GM12878 (cell line): ENCODE results near the gene MR1. TPM values are rescaled to one million over a fixed set of nuclear protein-coding genes. Genes with fewer than 3 reads are reported as not detected.

ENCODE experiments used
- ATF7 ChIP-seq: fragments of 450-650 bp; IDR thresholded peaks from 2 replicates; pipeline ENCODE4 v1.6.1; 2016; ENCODE audit warnings: low read depth, mild to moderate bottlenecking
- BHLHE40 ChIP-seq, 2 experiments: fragments of 450-650 bp in 1 of 2; IDR thresholded peaks; 2 replicates each; pipeline ENCODE4 v1.6.1; 2011 to 2017; ENCODE audit warnings: low read depth in 2 of 2, borderline replicate concordance in 1 of 2, improper control_type of control experiment in 1 of 2, low read length in 1 of 2, mild to moderate bottlenecking in 1 of 2
- BMI1 ChIP-seq: fragments of 450-650 bp; IDR thresholded peaks from 2 replicates; pipeline ENCODE4 v1.6.1; 2016; ENCODE audit warnings: mild to moderate bottlenecking, moderate library complexity, borderline replicate concordance
- CBX3 ChIP-seq: fragments of 200-600 bp; sonication (generic); IDR thresholded peaks from 2 replicates; pipeline ENCODE4 v1.6.1; 2016; ENCODE audit warnings: low read depth, borderline replicate concordance
- CBX5 ChIP-seq: sonication (generic); IDR thresholded peaks from 2 replicates; pipeline ENCODE4 v1.6.1; 2016; ENCODE audit warnings: low read depth, moderate library complexity, mild to moderate bottlenecking, inconsistent platforms
- E2F8 ChIP-seq: fragments of 450-650 bp; IDR thresholded peaks from 2 replicates; pipeline ENCODE4 v1.6.1; 2018; ENCODE audit warnings: mild to moderate bottlenecking, low read depth, moderate library complexity; ENCODE audit not compliant: partially characterized antibody
- EZH2 ChIP-seq: IDR thresholded peaks from 2 replicates; pipeline ENCODE4 v1.6.1; 2012; ENCODE audit warnings: low read depth, mild to moderate bottlenecking, control low read depth, inconsistent platforms, low read length, borderline replicate concordance; ENCODE audit not compliant: control insufficient read depth
- IKZF1 ChIP-seq: fragments of 450-650 bp; conservative IDR thresholded peaks from 2 replicates; pipeline ENCODE4 v1.6.1; 2017; ENCODE audit warnings: antibody characterized with exemption, mild to moderate bottlenecking
- IKZF2 ChIP-seq, 2 experiments: fragments of 450-650 bp; IDR thresholded peaks; 2 replicates each; pipeline ENCODE4 v1.6.1; 2017; ENCODE audit warnings: mild to moderate bottlenecking in 2 of 2, moderate library complexity in 2 of 2
- MTA2 ChIP-seq: fragments of 450-650 bp; IDR thresholded peaks from 2 replicates; pipeline ENCODE4 v1.6.1; 2016; ENCODE audit warnings: low read depth, mild to moderate bottlenecking, moderate library complexity
- PAX8 ChIP-seq: fragments of 450-650 bp; IDR thresholded peaks from 2 replicates; pipeline ENCODE4 v1.6.1; 2017; ENCODE audit warnings: mild to moderate bottlenecking, moderate library complexity
- SKIL ChIP-seq: fragments of 450-650 bp; IDR thresholded peaks from 2 replicates; pipeline ENCODE4 v1.6.1; 2017; ENCODE audit warnings: mild to moderate bottlenecking, low read depth, inconsistent platforms; ENCODE audit not compliant: poor library complexity, severe bottlenecking
- SUPT20H ChIP-seq: IDR thresholded peaks from 2 replicates; pipeline ENCODE4 v1.6.1; 2011; ENCODE audit warnings: low read depth, mild to moderate bottlenecking, low read length, moderate library complexity, borderline replicate concordance; ENCODE audit not compliant: control insufficient read depth
- TCF7 ChIP-seq: IDR thresholded peaks from 2 replicates; pipeline ENCODE4 v1.6.1; 2014; ENCODE audit warnings: antibody characterized with exemption, borderline replicate concordance
- ZBTB11 ChIP-seq: fragments of 450-650 bp; formaldehyde crosslinking; IDR thresholded peaks from 2 replicates; pipeline ENCODE4 v1.5.0; 2022; ENCODE audit warnings: mild to moderate bottlenecking, missing genetic modification characterization
- polyA plus RNA-seq, 11 experiments: library from polyadenylated mRNA; depleted of rRNA in 4 of 11; unstranded in 6 of 11; stranded (reverse) in 5 of 11; fragments of >200 nt; fragmentation: Nextera tagmentation in 4 of 11; fragmentation: Illumina TruSeq in 1 of 11; extraction: Ambion mirVana in 4 of 11; extraction: Trizol in 1 of 11; gene quantifications; 1 replicate in 1 of 11; 2 replicates in 10 of 11; pipeline versions ENCODE4 v1.2.1 to v1.2.3, GENCODE V29; 2011 to 2016; ENCODE audit warnings: inconsistent platforms in 2 of 11, missing spikeins in 2 of 11, low read depth in 1 of 11
- total RNA-seq, 4 experiments: library from RNA; depleted of rRNA in 3 of 4; stranded (reverse); fragments of >200 nt in 3 of 4; fragmentation: Illumina TruSeq in 1 of 4; extraction: Trizol in 1 of 4; gene quantifications; 2 replicates each; pipeline versions ENCODE4 v1.2.1 to v1.2.3, GENCODE V29; 2013 to 2021
- TF ChIP-seq, protein P1 (sequence below): fragments of 450-650 bp; IDR thresholded peaks from 2 replicates; pipeline ENCODE4 v1.6.1; 2018; ENCODE audit warnings: borderline replicate concordance, mild to moderate bottlenecking; ENCODE audit not compliant: partially characterized antibody

Gene MR1
- total and polyA plus RNA-seq, 10 of the 15 experiments (the other 5 are each of a cell fraction or from before 2014, with no cell fraction given) = 24.7 to 65.9 (median 30.9) TPM

GRCh38 chr1:181089676-181090544, 56.1 kb downstream of the MR1 start (continued):
- no peak for TF ChIP-seq ZBTB11 (CRISPR knock-in tag)
- TF ChIP-seq ATF7 = no peak
- peak; percentile 71 for TF ChIP-seq E2F8
- TF ChIP-seq BMI1 = no peak
- no peak for TF ChIP-seq CBX3
- no peak for TF ChIP-seq TCF7
- TF ChIP-seq PAX8 = no peak
- TF ChIP-seq SUPT20H = no peak
- TF ChIP-seq IKZF1 = peak; percentile 91
- TF ChIP-seq, protein P1, sequence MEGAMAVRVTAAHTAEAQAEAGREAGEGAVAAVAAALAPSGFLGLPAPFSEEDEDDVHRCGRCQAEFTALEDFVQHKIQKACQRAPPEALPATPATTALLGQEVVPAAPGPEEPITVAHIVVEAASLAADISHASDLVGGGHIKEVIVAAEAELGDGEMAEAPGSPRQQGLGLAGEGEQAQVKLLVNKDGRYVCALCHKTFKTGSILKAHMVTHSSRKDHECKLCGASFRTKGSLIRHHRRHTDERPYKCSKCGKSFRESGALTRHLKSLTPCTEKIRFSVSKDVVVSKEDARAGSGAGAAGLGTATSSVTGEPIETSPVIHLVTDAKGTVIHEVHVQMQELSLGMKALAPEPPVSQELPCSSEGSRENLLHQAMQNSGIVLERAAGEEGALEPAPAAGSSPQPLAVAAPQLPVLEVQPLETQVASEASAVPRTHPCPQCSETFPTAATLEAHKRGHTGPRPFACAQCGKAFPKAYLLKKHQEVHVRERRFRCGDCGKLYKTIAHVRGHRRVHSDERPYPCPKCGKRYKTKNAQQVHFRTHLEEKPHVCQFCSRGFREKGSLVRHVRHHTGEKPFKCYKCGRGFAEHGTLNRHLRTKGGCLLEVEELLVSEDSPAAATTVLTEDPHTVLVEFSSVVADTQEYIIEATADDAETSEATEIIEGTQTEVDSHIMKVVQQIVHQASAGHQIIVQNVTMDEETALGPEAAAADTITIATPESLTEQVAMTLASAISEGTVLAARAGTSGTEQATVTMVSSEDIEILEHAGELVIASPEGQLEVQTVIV = no peak
- TF ChIP-seq MTA2 = peak; percentile 50; the same call in 1 of the 2 replicates
- peak; percentile 82 to 85 for TF ChIP-seq IKZF2 (IDR thresholded peaks at IDR 0.05)
- TF ChIP-seq BHLHE40 (IDR thresholded peaks at IDR 0.05; ENCODE audit: borderline replicate concordance in 1 of 2, low read depth in 2 of 2, low read length in 1 of 2) = peak; percentile 24 to 54; a peak in 2 of 4 replicates
- peak; percentile 74 for TF ChIP-seq SKIL
- TF ChIP-seq CBX5 = no peak
- no peak for TF ChIP-seq EZH2
